Stimulated activated CD4-positive, alpha-beta T cell treated with anti-CD3 and anti-CD28 coated beads, Interleukin-12 subunit alpha, Interleukin-12 subunit beta, amount 100 ng/mL, for 24 hours (primary cell): ENCODE data around the gene ATP6V0E1.
A peak's percentile ranks its signal among the peaks of the same experiment; 100 is the strongest.

Experiments
- DNase-seq, 2 experiments: peaks; one replicate each; pipeline ENCODE4 v3.0.0-alpha.2; 2020; ENCODE audit warnings: low read depth in 2 of 2

The ATP6V0E1 gene

GRCh38 chr5:172956936-172957335, 26.6 kb upstream of the ATP6V0E1 start:
- no peak for DNase-seq

GRCh38 chr5:172957458-172957857, 26.1 kb upstream of the ATP6V0E1 start:
- DNase-seq = no peak

DNA sequence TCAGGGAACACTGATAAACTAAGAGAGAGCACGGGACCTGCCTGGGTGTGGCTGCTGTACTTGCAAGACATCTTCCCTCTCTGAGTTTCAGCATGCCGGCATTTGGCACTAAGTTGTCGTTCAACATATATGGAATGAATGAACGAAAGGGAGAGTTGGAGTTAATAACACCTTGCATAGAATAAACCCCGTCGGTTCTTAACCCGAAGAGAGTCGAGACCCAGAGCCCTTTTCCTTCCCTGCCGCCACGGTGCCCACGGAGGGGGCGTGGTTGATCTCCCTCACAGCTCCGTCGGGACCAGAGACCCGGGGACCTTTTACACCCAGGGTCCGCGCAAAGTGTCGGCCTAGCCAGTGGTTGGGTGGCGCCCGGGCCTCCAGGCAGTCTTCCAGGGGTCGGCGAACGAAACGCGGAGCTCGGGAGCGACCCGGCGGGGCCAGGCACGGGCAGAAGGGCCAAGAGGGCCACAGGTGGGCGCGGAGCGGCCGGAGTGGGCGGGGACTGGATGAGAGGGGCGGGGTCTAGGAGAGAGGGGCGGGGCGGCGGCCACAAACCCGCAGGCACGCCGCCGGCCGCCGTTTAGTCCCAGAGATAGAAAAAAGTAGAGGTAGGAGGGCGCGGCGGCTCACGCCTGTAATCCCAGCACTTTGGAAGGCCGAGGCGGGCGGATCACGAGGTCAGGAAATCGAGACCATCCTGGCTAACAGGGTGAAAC, 25.1 kb upstream of the ATP6V0E1 start:
- peak; percentile 27 to 41 for DNase-seq

DNA sequence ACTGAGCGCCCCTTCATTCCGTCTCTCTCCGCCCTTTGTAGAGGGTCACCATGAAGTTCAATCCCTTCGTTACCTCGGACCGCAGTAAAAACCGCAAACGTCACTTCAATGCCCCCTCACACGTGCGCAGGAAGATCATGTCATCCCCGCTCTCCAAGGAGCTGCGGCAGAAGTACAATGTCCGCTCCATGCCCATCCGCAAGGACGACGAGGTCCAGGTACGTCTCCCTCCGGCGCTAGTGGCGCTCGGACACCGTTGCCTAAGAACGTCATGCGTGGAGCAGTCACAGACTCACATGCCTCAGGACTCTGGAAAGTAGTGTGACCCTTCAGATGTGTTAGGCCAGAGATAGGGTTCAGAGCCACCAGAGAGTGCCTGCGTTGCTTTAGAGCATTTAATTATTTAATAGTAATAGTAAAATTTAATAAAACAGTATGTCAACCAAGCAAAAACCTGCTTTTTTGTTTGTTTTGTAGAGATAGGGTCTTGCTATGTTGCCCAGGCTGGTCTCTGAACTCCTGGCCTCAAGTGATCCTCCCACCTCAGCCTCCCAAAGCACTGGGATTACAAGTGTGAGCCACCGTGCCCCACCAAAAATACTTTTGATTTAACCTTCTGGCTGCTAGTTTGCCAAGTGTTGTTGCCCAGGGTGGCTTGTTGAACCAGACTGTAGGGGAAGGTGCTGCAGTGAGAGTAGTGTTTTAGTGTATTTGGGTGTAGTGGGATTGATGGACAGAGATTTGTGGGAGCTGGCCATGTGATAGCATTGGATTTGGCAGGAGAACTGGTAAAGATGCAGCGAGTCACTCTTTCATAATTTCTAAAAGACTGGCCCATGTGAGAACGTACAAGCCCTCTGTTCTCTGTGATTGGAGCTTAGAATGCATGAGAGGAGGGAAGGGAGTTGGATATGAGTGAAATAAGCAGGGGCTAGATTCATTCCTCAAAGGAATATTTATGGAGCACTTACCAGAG, 23.5 kb upstream of the ATP6V0E1 start:
- DNase-seq = no peak

DNA sequence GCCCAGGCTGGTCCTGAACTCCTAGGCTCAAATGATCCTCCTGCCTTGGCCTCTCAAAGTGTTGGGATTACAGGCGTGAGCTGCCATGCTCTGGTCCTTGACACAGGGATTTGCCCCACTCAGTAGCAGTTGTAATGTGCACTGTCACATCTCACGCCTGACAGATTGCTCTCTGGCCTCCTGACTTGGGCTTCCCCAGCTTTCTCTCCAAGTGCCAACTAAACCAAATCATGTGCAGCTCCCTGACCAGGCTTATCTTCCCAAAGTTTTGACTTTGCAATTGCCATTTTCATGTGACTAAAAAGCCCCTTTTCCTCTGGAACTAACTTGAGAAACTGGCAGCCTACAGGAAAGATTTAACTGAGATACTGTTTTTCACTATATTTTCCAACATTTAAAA, 13.7 kb upstream of the ATP6V0E1 start:
- DNase-seq = no peak

DNA sequence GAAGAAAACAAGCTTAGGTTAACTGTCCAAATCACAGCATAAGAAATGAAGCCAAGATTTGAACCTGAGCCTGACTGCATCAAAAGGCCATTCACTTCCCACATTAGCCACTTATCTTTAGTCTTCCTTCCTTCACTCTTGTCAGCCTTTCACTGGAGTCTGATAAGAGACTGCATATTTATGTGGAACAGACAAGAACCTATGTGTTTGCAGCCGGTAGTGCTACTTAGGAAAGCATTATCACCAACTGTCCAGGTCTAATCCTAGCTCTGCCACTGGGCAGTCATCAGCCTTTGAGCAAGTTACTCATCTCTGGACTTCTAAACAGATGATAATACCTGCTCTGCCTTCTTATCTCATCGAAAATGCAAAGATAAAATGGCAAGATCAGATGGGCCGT, 12.1 kb upstream of the ATP6V0E1 start:
- no peak for DNase-seq

DNA sequence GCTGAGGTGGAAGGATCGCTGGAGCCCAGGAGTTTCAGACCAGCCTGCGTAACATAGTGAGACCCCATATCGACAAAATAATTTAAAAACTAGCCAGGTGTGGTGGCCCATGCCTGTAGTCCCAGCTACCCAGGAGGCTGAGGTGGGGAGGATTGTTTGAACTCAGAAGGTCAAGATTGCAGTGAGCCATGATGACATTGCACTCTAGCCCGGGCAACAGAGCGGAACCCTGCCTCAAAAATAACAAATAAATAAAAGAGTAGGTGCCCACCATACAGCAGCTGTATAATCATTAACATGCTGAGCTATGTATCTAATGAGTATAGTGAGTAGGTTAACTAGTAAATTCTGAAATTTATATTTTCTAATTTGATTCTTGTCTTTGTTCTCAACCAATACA, 11.0 kb upstream of the ATP6V0E1 start:
- DNase-seq = no peak

DNA sequence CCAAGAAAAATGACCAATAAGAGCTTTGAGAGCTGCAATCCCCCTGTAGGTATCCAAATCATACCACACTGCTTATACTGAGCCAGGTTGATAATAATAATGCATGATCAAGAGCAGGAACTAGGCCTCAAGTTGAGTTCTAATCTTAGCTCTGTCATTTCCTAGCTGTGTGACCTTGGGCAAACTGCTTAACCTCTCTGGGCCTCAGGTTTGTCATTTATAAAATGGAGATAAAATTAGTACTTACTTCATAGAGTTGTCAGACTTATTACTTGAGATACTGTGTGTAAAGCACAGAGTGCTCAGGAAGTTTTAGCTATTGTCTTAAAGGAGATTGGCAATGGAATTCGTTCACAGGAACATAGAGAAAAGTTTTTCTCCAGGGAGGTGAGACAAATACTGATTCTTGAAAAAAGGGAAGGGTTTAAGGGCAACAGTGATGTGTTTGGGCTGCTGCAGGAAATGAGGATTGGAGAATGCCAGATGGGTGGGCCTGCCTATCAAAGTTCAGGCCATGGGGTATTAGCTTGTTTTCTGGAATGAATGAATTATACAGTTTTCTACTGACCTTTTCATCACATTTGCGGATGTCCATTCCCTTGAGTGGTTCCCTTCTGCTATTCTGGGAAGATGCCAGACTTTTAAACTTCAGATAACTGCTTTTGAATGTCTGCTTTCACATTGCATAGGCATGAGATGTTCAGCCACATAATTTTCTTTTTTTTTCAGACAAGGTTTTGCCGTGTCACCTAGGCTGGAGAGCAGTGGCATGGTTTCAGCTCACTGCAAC, 10.2 kb upstream of the ATP6V0E1 start:
- no peak for DNase-seq

GRCh38 chr5:172973931-172974330, 9.6 kb upstream of the ATP6V0E1 start:
- DNase-seq = no peak

GRCh38 chr5:172975289-172975688, 8.3 kb upstream of the ATP6V0E1 start:
- no peak for DNase-seq

GRCh38 chr5:172979778-172980177, 3.8 kb upstream of the ATP6V0E1 start:
- DNase-seq = no peak

GRCh38 chr5:172981931-172982330, 1.6 kb upstream of the ATP6V0E1 start:
- DNase-seq = no peak

- peak; percentile 52 to 57 for DNase-seq
These were observed 828 bp downstream of the ATP6V0E1 start for GRCh38 chr5:172984244-172984953.

DNA sequence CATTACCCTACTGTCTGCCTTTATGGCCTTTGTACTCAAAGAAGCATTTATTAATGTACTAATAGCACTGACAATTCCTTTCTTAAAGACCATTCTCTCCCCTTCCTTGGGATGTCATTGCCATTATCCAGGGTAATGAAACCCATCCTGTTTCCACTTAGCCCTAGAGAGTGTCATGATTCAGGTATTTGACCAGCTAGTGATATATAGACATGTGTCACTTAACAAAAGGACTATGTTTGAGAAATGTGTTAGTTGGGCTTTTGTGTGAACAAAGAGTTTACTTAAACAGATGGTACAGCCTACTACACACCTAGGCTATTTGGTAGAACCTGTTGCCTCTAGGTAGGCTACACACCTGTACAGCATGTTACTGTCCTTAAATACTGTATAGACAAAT, 2.0 kb downstream of the ATP6V0E1 start:
- DNase-seq = no peak

DNA sequence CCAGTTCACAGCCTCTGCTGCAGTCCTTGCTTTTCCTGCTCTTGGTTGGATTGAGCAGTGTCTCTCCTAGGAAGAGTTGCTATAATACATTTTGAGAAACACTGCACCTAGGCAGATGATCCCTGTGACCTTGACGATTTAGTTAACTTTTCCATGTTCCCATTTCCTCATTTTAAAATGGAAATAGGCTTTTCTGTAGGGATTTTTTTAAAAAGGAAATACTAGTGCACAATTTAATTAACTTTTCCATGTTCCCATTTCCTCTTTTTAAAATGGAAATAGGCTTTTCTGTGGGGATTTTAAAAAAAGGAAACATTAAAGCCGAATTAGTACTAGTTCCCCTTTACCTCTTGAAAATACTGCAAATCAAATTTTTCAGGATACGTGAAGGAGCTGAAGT, 4.7 kb downstream of the ATP6V0E1 start:
- DNase-seq = no peak

GRCh38 chr5:172990776-172991175, 7.2 kb downstream of the ATP6V0E1 start:
- no peak for DNase-seq

DNA sequence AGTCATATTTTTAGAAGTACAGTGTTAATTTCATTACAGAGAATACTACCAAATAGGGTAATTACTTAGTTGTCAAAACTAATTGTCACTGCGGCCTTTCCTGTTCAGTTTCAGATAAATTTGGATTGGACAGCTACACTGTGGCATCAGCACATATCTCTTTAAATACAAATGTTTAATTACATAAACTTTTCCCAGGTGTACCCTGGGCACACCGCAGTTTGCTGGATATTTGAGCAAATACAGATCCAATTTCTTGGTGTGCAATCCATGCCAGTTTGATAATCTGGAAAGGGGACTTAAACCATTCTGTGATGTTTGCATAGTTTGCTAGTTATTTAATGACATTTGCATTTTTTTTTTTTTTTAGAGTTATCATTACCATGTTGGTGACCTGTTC, 10.8 kb downstream of the ATP6V0E1 start:
- DNase-seq = no peak

DNA sequence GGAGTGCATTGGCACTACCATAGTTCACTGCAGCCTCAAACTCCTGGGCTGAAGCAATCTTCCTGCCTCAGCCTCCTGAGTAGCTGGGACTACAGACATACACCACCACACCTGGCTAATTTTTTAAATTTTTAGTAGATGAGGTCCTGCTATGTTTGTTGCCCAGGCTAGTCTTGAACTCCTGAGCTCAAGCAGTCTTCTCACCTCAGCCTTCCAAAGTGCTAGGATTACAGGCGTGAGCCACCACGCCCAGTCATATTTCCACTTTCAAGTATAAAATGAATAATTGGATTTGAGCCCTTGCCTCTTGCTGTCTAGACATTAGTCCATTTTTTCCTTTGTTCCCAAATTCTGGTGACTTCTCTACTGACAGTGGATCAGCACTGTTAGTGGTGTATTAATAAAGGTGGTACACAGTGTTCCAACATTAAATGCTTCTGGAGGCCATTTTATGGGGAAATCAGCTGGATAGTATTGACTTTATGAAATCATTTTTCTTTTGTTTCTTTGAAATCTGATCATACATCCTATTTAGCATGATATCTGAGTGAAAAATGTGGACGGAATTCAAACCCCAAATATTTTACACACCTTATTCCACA, 15.9 kb downstream of the ATP6V0E1 start:
- DNase-seq = no peak

DNA sequence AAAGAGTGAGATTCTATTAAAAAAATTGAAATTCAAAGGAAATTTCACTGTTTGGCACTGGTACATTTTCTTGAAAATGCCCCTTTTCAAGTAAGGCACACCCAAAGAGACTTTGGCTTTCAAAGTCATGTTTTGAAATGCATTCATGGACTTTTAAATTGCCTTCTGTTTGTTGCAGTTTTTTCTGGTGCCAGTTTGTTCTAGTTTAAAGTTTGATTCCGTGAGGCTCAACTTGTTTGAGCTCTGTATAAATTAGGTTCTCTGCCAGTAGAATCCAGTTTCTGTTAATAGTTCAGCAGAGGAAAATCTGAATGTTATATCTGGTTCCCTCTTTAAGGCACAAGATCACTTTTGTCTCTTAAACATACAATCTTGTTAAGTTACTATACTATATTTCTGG, 16.4 kb downstream of the ATP6V0E1 start:
- no peak for DNase-seq

GRCh38 chr5:173001229-173001841, 17.8 kb downstream of the ATP6V0E1 start:
- DNase-seq = no peak

DNA sequence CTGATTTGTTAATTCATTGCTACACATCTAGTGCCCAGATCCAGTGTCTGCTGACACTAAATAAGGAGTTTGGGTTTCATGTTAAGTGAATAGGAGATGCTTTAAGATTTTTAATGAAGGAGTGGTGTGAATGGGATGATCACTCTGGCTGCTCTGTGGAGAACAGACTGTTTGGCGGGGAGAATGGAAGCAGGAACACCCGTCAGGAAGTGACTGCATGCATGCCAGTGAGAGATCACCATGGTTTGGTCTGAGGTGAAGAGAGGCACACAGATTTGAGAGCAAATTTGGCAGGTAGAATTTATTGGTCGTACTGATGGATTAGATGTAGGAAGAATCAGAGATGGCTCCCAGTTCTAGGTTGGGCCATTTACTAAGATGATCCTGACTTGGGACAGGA, 19.8 kb downstream of the ATP6V0E1 start:
- DNase-seq = no peak
